GM12891 (cell line): ENCODE results near the gene B9D2.

ENCODE experiments used
- PAX5 ChIP-seq: IDR thresholded peaks from 2 replicates; pipeline ENCODE4 v1.6.1; 2011; ENCODE audit warnings: low read length, moderate library complexity, mild to moderate bottlenecking; ENCODE audit not compliant: insufficient read depth, severe bottlenecking
- POLR2A ChIP-seq: IDR thresholded peaks from 2 replicates; pipeline ENCODE4 v1.6.1; 2011; ENCODE audit warnings: low read depth, low read length, control low read depth
- POLR2AphosphoS5 ChIP-seq: IDR thresholded peaks from 2 replicates; pipeline ENCODE4 v1.6.1; 2011; ENCODE audit warnings: low read depth, low read length, control low read depth
- SPI1 ChIP-seq: IDR thresholded peaks from 2 replicates; pipeline ENCODE4 v1.6.1; 2011; ENCODE audit warnings: low read depth, low read length, control low read depth
- TAF1 ChIP-seq: IDR thresholded peaks from 2 replicates; pipeline ENCODE4 v1.6.1; 2011; ENCODE audit warnings: low read depth, low read length, control low read depth

- TF ChIP-seq POLR2A (no peak), SPI1 (no peak), POLR2AphosphoS5 (no peak), TAF1 (no peak), PAX5 (no peak)
These were observed 47.4 kb upstream of the B9D2 start for GRCh38 chr19:41411100-41411967.
